WTC11 (cell line): ENCODE measurements around the gene SNX32.

Experiments used
- MXD4 ChIP-seq: fragments of 250-450 bp; sonication (Bioruptor Pico); IDR thresholded peaks from 2 replicates; pipeline ENCODE4 v1.8.0; 2021; ENCODE audit warnings: mild to moderate bottlenecking, moderate library complexity, borderline replicate concordance
- NR3C1 ChIP-seq: sonication (generic); formaldehyde crosslinking; conservative IDR thresholded peaks from 2 replicates; pipeline ENCODE4 v1.8.1; 2023; ENCODE audit warnings: low read depth, mild to moderate bottlenecking, missing genetic modification reagents

GRCh38 chr11:65809496-65809895 is 24.3 kb upstream of the SNX32 start:
- TF ChIP-seq NR3C1 (CRISPR knock-in tag) (no peak), MXD4 (CRISPR knock-in tag) (no peak)
